Effector CD8-positive, alpha-beta T cell (primary cell): ENCODE measurements around the gene CENPM.

ENCODE experiments used
- DNase-seq: peaks from one replicate; lab custom pipeline; 2025; lab: John Stamatoyannopoulos, UW

CENPM gene

GRCh38 chr22:41913842-41914534, 33.0 kb downstream of the CENPM start:
- DNase-seq: no peak

GRCh38 chr22:41913040-41913719, 33.8 kb downstream of the CENPM start:
- DNase-seq: no peak

- no peak for DNase-seq
These were observed 34.5 kb downstream of the CENPM start for GRCh38 chr22:41912338-41913039.

GRCh38 chr22:41911001-41911611, 35.8 kb downstream of the CENPM start:
- no peak for DNase-seq

GRCh38 chr22:41910050-41911000, 36.6 kb downstream of the CENPM start:
- no peak for DNase-seq

GRCh38 chr22:41909310-41910049, 37.5 kb downstream of the CENPM start:
- no peak for DNase-seq

GRCh38 chr22:41908411-41909309, 38.3 kb downstream of the CENPM start:
- DNase-seq: no peak

- no peak for DNase-seq
These were observed 39.2 kb downstream of the CENPM start for GRCh38 chr22:41907436-41908401.

- DNase-seq: no peak
These were observed 40.1 kb downstream of the CENPM start for GRCh38 chr22:41906822-41907221.

- no peak for DNase-seq
These were observed 41.3 kb downstream of the CENPM start for GRCh38 chr22:41905411-41906202.

- DNase-seq: no peak
These were observed 42.2 kb downstream of the CENPM start for GRCh38 chr22:41904450-41905410.

- no peak for DNase-seq
These were observed 44.0 kb downstream of the CENPM start for GRCh38 chr22:41902932-41903421.

GRCh38 chr22:41902016-41902415, 44.9 kb downstream of the CENPM start:
- DNase-seq: no peak

- no peak for DNase-seq
These were observed 46.2 kb downstream of the CENPM start for GRCh38 chr22:41900652-41901312.

- DNase-seq: no peak
These were observed 46.8 kb downstream of the CENPM start for GRCh38 chr22:41899992-41900651.
